ENCODE data around the gene TNFSF15. TPM values are rescaled to one million over a fixed set of nuclear protein-coding genes. Genes with fewer than 3 reads are reported as not detected.

The TNFSF15 gene
- total and polyA plus RNA-seq, 2 of the 4 experiments (the other 2 are of a cell fraction): 0.03 to 0.18 TPM

- H3K56ac ChIP-seq (ENCODE audit: extremely low read depth, insufficient read depth, low read length): no peak overlapping the region
- H3K36me3 ChIP-seq (ENCODE audit: control insufficient read depth, insufficient read depth, low read length): no peaks in the 10 kb centered on the region
- no peak overlapping the region for H3K27ac ChIP-seq (ENCODE audit: insufficient read depth, low read length)
- BruUV-seq (replicated peaks): no TSS peak
- peaks cover 3% of the 10 kb centered on the region; the same call in 1 of the 2 replicates for H3K9me3 ChIP-seq (ENCODE audit: control insufficient read depth, insufficient read depth, low read length)
- ChIA-PET CTCF (no interaction called here), POLR2A (ENCODE audit: unreplicated experiment) (no interaction called here)
- H3K4ac ChIP-seq (ENCODE audit: low read depth, low read length): no peak overlapping the region
- no peak overlapping the region for H3K4me2 ChIP-seq (ENCODE audit: low read depth, low read length)
- no peak overlapping the region for H2AFZ ChIP-seq (replicated peaks; ENCODE audit: low read length, poor library complexity)
- H4K5ac ChIP-seq (ENCODE audit: low read depth, low read length): no peak overlapping the region
- H2BK20ac ChIP-seq (ENCODE audit: low read depth, low read length): no peak overlapping the region
- DNase-seq (no peak), ATAC-seq (ENCODE audit: low read depth) (no peak)
- no peak overlapping the region for H3K4me3 ChIP-seq (ENCODE audit: insufficient read depth, low read depth, low read length)
- H3K23ac ChIP-seq (ENCODE audit: low read depth, low read length): no peak overlapping the region
- no peak overlapping the region for H2AK5ac ChIP-seq (ENCODE audit: low read depth, low read length)
- no CpG with 5 or more reads among the region's 3 CpGs for WGBS, 2 experiments (ENCODE audit: extremely low coverage in 2 of 2, insufficient read length in 1 of 2)
- H4K8ac ChIP-seq (ENCODE audit: low read depth in 2 of 2, low read length in 2 of 2): no peak overlapping the region
- dilution Hi-C loops (cut with HindIII; ENCODE audit: low sequenced_read_pairs, unreplicated experiment) (no loop called here), intact Hi-C loops (cut with micrococcal nuclease) (no loop called here), in situ Hi-C loops (cut with MboI; ENCODE audit: low sequenced_read_pairs) (no loop called here)
- no peak overlapping the region for H2BK5ac ChIP-seq (ENCODE audit: low read depth, low read length, poor library complexity, severe bottlenecking)
- TF ChIP-seq RCOR1 (IDR thresholded peaks at IDR 0.05; ENCODE audit: insufficient replicate concordance, low read length): no peak
- H3K14ac ChIP-seq (replicated peaks; ENCODE audit: low read depth, low read length): no peak overlapping the region
- H3K4me1 ChIP-seq (ENCODE audit: control insufficient read depth, insufficient read depth, low read length): peaks cover 2% of the 10 kb centered on the region; the same call in 1 of the 2 replicates
- H2BK120ac ChIP-seq (ENCODE audit: low read depth, low read length): no peak overlapping the region
- no peaks in the 10 kb centered on the region for H3K9me1 ChIP-seq (ENCODE audit: insufficient read depth, low read length)
- H4K20me1 ChIP-seq (ENCODE audit: insufficient read depth, low read length): no peaks in the 10 kb centered on the region
- H3K79me1 ChIP-seq (ENCODE audit: low read depth in 1 of 2, low read length in 2 of 2): no peaks in the 10 kb centered on the region
- H3K18ac ChIP-seq (ENCODE audit: low read depth, low read length): no peak overlapping the region
- no peak overlapping the region for H2BK15ac ChIP-seq (ENCODE audit: low read depth, low read length)
- no peak overlapping the region for H2AK9ac ChIP-seq (replicated peaks; ENCODE audit: low read depth, low read length, poor library complexity)
- H3K9ac ChIP-seq (ENCODE audit: low read depth, low read length): no peak overlapping the region
- H4K91ac ChIP-seq (ENCODE audit: insufficient read depth, low read depth, low read length): no peak overlapping the region
- peaks cover 34% of the 10 kb centered on the region for H3K27me3 ChIP-seq (ENCODE audit: control insufficient read depth, insufficient read depth, low read length)
Observed at GRCh38 chr9:114828303-114828650, 22.4 kb upstream of the TNFSF15 start.

All from IMR-90 (cell line).